Measurements from ENCODE around the gene ABCC3.

The ABCC3 gene

GRCh38 chr17:50627782-50628601, 6.7 kb upstream of the ABCC3 start:
- Histone ChIP-seq H3K4me1 (ENCODE audit: control insufficient read depth in 1 of 2, insufficient read depth in 2 of 2, low read length in 2 of 2) (peaks cover 22 to 39% of the 10 kb centered on the region in 2 donors), H3K9ac (ENCODE audit: low read depth in 1 of 2, low read length in 2 of 2) (peak overlapping the region in 1 of 2 donors; percentile 32), H3K27ac (ENCODE audit: low read depth, low read length) (no peak overlapping the region), H3K4me3 (ENCODE audit: low read depth in 1 of 2, low read length in 2 of 2) (peak overlapping the region; percentile 7 to 47), H3K27me3 (ENCODE audit: control insufficient read depth in 1 of 2, insufficient read depth in 2 of 2, low read length in 2 of 2) (peaks cover 0 to 2% of the 10 kb centered on the region in 2 donors), H3K9me3 (ENCODE audit: control insufficient read depth in 1 of 2, low read length in 2 of 2) (no peaks in the 10 kb centered on the region), H3K36me3 (ENCODE audit: control insufficient read depth in 1 of 2, insufficient read depth in 2 of 2, low read length in 2 of 2) (no peaks in the 10 kb centered on the region)

DNA sequence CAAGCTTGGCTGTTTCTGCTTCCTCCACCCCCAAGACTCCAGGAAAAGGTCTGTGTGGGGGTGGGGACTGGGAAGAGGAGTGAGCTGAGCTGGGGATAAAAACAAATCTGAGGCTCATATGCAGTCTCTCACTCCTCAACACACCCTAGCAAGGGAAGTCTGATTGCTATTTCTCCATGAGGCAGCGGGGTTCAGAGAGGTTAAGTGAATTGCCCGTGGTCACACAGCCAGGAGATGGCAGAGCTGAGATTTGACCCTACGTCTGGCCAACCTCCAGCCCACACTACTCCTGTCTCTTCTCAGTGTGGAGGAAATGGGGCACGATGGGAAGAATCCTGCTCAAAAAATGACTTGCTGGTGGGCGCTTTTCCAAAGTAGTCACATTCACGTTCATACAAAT, 4.8 kb upstream of the ABCC3 start:
- Histone ChIP-seq H3K27ac (ENCODE audit: low read depth, low read length) (no peak overlapping the region), H3K36me3 (ENCODE audit: control insufficient read depth in 1 of 2, insufficient read depth in 2 of 2, low read length in 2 of 2) (no peaks in the 10 kb centered on the region), H3K9ac (ENCODE audit: low read depth in 1 of 2, low read length in 2 of 2) (no peak overlapping the region), H3K4me3 (ENCODE audit: low read depth in 1 of 2, low read length in 2 of 2) (no peak overlapping the region), H3K9me3 (ENCODE audit: control insufficient read depth in 1 of 2, low read length in 2 of 2) (no peaks in the 10 kb centered on the region), H3K27me3 (ENCODE audit: control insufficient read depth in 1 of 2, insufficient read depth in 2 of 2, low read length in 2 of 2) (peaks cover 0 to 8% of the 10 kb centered on the region in 2 donors), H3K4me1 (ENCODE audit: control insufficient read depth in 1 of 2, insufficient read depth in 2 of 2, low read length in 2 of 2) (peaks cover 30 to 45% of the 10 kb centered on the region in 2 donors)

GRCh38 chr17:50630524-50631194, 4.0 kb upstream of the ABCC3 start:
- no peaks in the 10 kb centered on the region for H3K9me3 ChIP-seq (ENCODE audit: control insufficient read depth in 1 of 2, low read length in 2 of 2)
- no peaks in the 10 kb centered on the region for H3K36me3 ChIP-seq (ENCODE audit: control insufficient read depth in 1 of 2, insufficient read depth in 2 of 2, low read length in 2 of 2)
- peaks cover 30 to 45% of the 10 kb centered on the region in 2 donors for H3K4me1 ChIP-seq (ENCODE audit: control insufficient read depth in 1 of 2, insufficient read depth in 2 of 2, low read length in 2 of 2)
- no peak overlapping the region for H3K4me3 ChIP-seq (ENCODE audit: low read depth in 1 of 2, low read length in 2 of 2)
- H3K9ac ChIP-seq (ENCODE audit: low read depth in 1 of 2, low read length in 2 of 2) = no peak overlapping the region
- H3K27me3 ChIP-seq (ENCODE audit: control insufficient read depth in 1 of 2, insufficient read depth in 2 of 2, low read length in 2 of 2) = peaks cover 0 to 6% of the 10 kb centered on the region in 2 donors
- no peak overlapping the region for H3K27ac ChIP-seq (ENCODE audit: low read depth, low read length)

DNA sequence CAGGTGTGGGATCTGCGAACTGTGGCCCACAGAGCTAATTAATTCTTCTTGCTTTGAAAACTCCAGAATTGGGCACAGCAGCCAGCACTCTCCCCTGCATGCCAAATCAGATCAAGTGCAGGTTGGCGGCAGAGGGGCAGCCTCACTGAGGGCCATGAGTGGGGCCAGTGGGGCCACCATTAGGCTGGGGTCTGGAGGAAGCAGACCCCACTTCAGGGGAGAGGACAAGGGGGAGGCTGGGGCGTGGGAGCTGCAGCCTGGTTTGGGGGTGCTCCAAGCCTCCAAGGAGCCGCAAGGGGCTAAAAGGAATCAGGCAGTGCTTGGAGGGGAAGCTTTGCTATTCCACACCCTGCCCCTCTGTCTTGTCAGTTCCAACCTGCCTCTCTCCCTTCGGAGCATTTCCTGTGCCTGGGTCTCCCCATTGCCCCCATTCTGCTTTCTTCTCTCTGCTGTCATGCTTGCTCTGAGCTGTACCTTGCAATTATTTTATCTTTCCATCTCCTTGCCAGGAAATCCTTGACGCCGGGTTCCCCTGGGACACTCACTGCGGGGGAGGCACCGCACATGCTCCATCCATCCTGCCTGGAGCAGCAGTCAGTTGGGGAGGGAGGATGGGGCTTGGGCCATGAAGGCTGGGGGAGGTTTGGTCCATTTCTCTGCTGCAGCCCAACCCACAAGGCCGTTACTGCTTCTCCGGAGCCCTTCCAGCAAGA, 3.3 kb upstream of the ABCC3 start:
- H3K36me3 ChIP-seq (ENCODE audit: control insufficient read depth in 1 of 2, insufficient read depth in 2 of 2, low read length in 2 of 2) = no peaks in the 10 kb centered on the region
- no peak overlapping the region for H3K27ac ChIP-seq (ENCODE audit: low read depth, low read length)
- H3K9me3 ChIP-seq (ENCODE audit: control insufficient read depth in 1 of 2, low read length in 2 of 2) = no peaks in the 10 kb centered on the region
- H3K27me3 ChIP-seq (ENCODE audit: control insufficient read depth in 1 of 2, insufficient read depth in 2 of 2, low read length in 2 of 2) = peaks cover 0 to 6% of the 10 kb centered on the region in 2 donors
- H3K4me1 ChIP-seq (ENCODE audit: control insufficient read depth in 1 of 2, insufficient read depth in 2 of 2, low read length in 2 of 2) = peaks cover 32 to 49% of the 10 kb centered on the region in 2 donors
- no peak overlapping the region for H3K4me3 ChIP-seq (ENCODE audit: low read depth in 1 of 2, low read length in 2 of 2)
- peak overlapping the region in 1 of 2 donors; percentile 27 for H3K9ac ChIP-seq (ENCODE audit: low read depth in 1 of 2, low read length in 2 of 2)

- Histone ChIP-seq H3K4me3 (ENCODE audit: low read depth in 1 of 2, low read length in 2 of 2) (no peak overlapping the region), H3K4me1 (ENCODE audit: control insufficient read depth in 1 of 2, insufficient read depth in 2 of 2, low read length in 2 of 2) (peaks cover 39 to 56% of the 10 kb centered on the region in 2 donors), H3K36me3 (ENCODE audit: control insufficient read depth in 1 of 2, insufficient read depth in 2 of 2, low read length in 2 of 2) (no peaks in the 10 kb centered on the region), H3K9me3 (ENCODE audit: control insufficient read depth in 1 of 2, low read length in 2 of 2) (no peaks in the 10 kb centered on the region), H3K27me3 (ENCODE audit: control insufficient read depth in 1 of 2, insufficient read depth in 2 of 2, low read length in 2 of 2) (peaks cover 0 to 6% of the 10 kb centered on the region in 2 donors), H3K27ac (ENCODE audit: low read depth, low read length) (no peak overlapping the region), H3K9ac (ENCODE audit: low read depth in 1 of 2, low read length in 2 of 2) (no peak overlapping the region)
Measured at GRCh38 chr17:50631908-50632571, 2.6 kb upstream of the ABCC3 start.

DNA sequence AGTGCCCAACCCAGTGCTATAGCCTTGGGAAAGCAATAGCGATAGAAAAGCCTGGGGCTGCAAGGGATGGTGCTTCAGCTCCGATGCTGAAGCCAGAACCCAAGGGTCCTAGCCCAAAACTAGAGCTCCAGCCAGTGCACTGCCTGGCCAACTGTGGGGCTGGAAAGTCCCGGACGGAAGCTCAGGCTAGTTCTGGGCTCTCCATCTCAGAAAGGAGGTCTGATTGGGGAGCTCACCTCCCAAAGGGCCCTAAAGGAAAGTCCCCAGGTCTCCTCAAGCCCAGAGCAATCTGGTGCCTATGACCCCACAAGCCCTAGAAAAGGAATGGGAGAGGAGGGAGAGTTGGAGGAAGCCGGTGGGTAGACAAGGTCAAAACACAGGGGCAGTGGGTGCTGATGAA, 2.0 kb upstream of the ABCC3 start:
- Histone ChIP-seq H3K27ac (ENCODE audit: low read depth, low read length) (no peak overlapping the region), H3K4me1 (ENCODE audit: control insufficient read depth in 1 of 2, insufficient read depth in 2 of 2, low read length in 2 of 2) (peaks cover 43 to 58% of the 10 kb centered on the region in 2 donors), H3K4me3 (ENCODE audit: low read depth in 1 of 2, low read length in 2 of 2) (no peak overlapping the region), H3K36me3 (ENCODE audit: control insufficient read depth in 1 of 2, insufficient read depth in 2 of 2, low read length in 2 of 2) (no peaks in the 10 kb centered on the region), H3K9me3 (ENCODE audit: control insufficient read depth in 1 of 2, low read length in 2 of 2) (no peaks in the 10 kb centered on the region), H3K27me3 (ENCODE audit: control insufficient read depth in 1 of 2, insufficient read depth in 2 of 2, low read length in 2 of 2) (peaks cover 0 to 6% of the 10 kb centered on the region in 2 donors), H3K9ac (ENCODE audit: low read depth in 1 of 2, low read length in 2 of 2) (no peak overlapping the region)

- H3K27me3 ChIP-seq (ENCODE audit: control insufficient read depth in 1 of 2, insufficient read depth in 2 of 2, low read length in 2 of 2) = peaks cover 0 to 6% of the 10 kb centered on the region in 2 donors
- H3K36me3 ChIP-seq (ENCODE audit: control insufficient read depth in 1 of 2, insufficient read depth in 2 of 2, low read length in 2 of 2) = no peaks in the 10 kb centered on the region
- no peak overlapping the region for H3K27ac ChIP-seq (ENCODE audit: low read depth, low read length)
- peaks cover 43 to 58% of the 10 kb centered on the region in 2 donors for H3K4me1 ChIP-seq (ENCODE audit: control insufficient read depth in 1 of 2, insufficient read depth in 2 of 2, low read length in 2 of 2)
- no peak overlapping the region for H3K9ac ChIP-seq (ENCODE audit: low read depth in 1 of 2, low read length in 2 of 2)
- no peak overlapping the region for H3K4me3 ChIP-seq (ENCODE audit: low read depth in 1 of 2, low read length in 2 of 2)
- H3K9me3 ChIP-seq (ENCODE audit: control insufficient read depth in 1 of 2, low read length in 2 of 2) = no peaks in the 10 kb centered on the region
Measured at GRCh38 chr17:50633683-50634082, 998 bp upstream of the ABCC3 start.

DNA sequence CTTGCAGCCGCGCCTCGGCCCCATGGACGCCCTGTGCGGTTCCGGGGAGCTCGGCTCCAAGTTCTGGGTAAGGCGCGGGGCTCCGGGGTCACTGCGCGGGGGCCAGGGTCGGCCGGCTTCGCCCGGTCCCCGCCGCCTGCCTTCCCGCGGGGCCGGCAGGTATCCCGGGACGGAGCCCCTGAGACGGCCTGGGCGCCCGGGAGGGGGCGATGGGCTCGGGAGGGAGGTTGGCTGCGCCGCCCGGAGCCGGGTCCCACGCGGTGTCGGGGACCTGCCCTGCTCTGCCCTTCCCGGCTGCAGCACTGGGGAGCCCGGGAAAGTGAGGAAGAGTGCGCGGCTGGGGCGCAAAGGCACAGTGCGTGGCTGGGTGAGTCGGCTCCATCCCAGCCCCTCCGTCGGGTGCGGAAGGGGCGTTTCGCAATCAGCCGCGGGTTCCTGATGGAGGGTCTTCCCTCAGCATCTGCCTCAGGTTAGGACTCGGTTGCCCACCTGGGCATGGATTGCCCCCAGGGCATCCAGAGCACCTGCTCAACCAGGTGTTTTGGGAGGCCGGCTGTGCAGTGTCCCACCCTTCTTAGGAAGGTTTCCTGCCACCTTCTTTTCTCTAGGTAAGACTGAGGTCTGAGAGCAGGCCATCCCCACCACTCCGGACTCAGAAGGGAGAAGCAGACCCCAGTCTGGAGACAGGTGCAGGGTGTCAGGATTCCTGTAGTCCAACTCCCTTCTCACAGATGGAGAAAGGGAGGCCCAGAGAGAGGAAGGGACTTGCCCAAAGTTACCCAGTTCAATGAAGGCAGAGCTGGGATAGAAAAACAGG, 442 bp downstream of the ABCC3 start:
- Histone ChIP-seq H3K9ac (ENCODE audit: low read depth in 1 of 2, low read length in 2 of 2) (peak overlapping the region; percentile 74 to 76), H3K27ac (ENCODE audit: low read depth, low read length) (peak overlapping the region; percentile 17)

GRCh38 chr17:50635732-50635981, 976 bp downstream of the ABCC3 start:
- Histone ChIP-seq H3K4me3 (ENCODE audit: low read depth in 1 of 2, low read length in 2 of 2) (peak overlapping the region; percentile 74 to 75), H3K9me3 (ENCODE audit: control insufficient read depth in 1 of 2, low read length in 2 of 2) (no peaks in the 10 kb centered on the region), H3K9ac (ENCODE audit: low read depth in 1 of 2, low read length in 2 of 2) (peak overlapping the region; percentile 74 to 76), H3K36me3 (ENCODE audit: control insufficient read depth in 1 of 2, insufficient read depth in 2 of 2, low read length in 2 of 2) (no peaks in the 10 kb centered on the region), H3K4me1 (ENCODE audit: control insufficient read depth in 1 of 2, insufficient read depth in 2 of 2, low read length in 2 of 2) (peaks cover 61 to 67% of the 10 kb centered on the region in 2 donors), H3K27me3 (ENCODE audit: control insufficient read depth in 1 of 2, insufficient read depth in 2 of 2, low read length in 2 of 2) (peaks cover 0 to 6% of the 10 kb centered on the region in 2 donors), H3K27ac (ENCODE audit: low read depth, low read length) (no peak overlapping the region)

More for the DNA sequence above, 442 bp downstream of the ABCC3 start:
- Histone ChIP-seq H3K4me3 (ENCODE audit: low read depth in 1 of 2, low read length in 2 of 2) (peak overlapping the region; percentile 74 to 75), H3K9me3 (ENCODE audit: control insufficient read depth in 1 of 2, low read length in 2 of 2) (no peaks in the 10 kb centered on the region), H3K36me3 (ENCODE audit: control insufficient read depth in 1 of 2, insufficient read depth in 2 of 2, low read length in 2 of 2) (no peaks in the 10 kb centered on the region), H3K27me3 (ENCODE audit: control insufficient read depth in 1 of 2, insufficient read depth in 2 of 2, low read length in 2 of 2) (peaks cover 0 to 6% of the 10 kb centered on the region in 2 donors), H3K4me1 (ENCODE audit: control insufficient read depth in 1 of 2, insufficient read depth in 2 of 2, low read length in 2 of 2) (peaks cover 57 to 68% of the 10 kb centered on the region in 2 donors)

Data from duodenal mucosa (tissue), 2 donors.